Fibroblast of skin of scalp (primary cell): ENCODE measurements around the gene ZNF613. TPM values are rescaled to one million over a fixed set of nuclear protein-coding genes. Genes with fewer than 3 reads are reported as not detected.
"Not testable (repeated sequence)": the region's sequence is repeated elsewhere in the genome, so short reads cannot be mapped to it uniquely, and the experiment has no call there.

Source experiments
- DNase-seq: peaks from one replicate; pipeline ENCODE4 v3.0.0-alpha.2; 2013
- polyA plus RNA-seq, 2 experiments: library from polyadenylated mRNA; unstranded; fragments of 120-200 nt; gene quantifications; one replicate each; pipeline ENCODE4 v1.2.1, GENCODE V29; 2013; ENCODE audit not compliant: insufficient read length in 2 of 2

Gene ZNF613
- polyA plus RNA-seq (2013, experiment 1 of 2; ENCODE audit: insufficient read length) = 4.9 TPM
- 4.9 TPM for polyA plus RNA-seq (2013, experiment 2 of 2; ENCODE audit: insufficient read length)

DNA sequence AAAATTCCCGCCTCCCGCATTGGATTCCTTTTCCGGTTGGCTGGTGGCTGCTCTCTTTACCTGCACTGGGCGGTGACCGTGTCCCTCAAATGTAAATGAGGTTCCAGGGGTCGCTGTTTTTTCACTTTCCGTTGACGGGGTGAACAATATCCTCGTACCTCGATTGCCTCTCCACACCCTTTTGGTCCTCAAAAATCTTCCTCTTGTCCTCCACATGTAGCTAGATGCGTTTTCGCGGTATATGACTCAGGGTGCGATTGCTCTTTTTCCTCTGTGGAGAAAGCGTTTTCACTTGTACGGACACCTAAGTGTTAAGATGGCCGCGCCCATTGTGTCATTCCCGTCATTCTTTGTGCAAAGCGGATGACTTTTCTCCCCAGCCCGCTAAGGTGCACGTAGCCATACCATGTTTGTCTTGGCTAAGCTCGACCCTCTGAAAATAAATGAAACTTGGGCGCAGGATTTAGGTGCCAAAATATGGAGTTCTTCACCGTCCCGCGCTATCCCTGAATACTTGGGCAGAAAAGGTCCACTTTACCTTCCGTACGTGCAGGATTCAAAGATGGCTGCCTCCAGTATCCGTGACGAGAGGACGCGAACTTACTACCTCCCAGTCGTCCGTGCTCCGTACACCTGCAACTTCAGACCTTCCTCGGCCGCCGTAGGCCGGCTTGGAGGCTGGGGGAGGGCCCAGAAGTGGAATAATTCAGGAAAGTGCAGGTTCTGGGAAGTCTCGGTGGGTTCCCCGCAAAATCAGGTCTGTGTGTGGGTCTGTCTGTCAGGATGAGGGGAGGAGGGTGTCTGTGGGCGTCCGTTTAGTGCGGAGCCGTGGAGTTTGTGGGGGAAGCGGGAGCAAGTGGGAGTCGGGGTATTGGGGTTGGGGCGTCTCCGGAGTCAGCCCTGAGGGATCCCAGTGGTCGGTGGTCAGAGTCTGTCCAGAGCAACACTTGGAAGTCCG, at the start of gene ZNF613:
Gene ZNF613, plus strand, starts transcription at position 689 of the 958 bp plus-strand sequence. CDS start 8,749 bp downstream, outside the sequence.
- DNase-seq = peak; percentile 90

DNA sequence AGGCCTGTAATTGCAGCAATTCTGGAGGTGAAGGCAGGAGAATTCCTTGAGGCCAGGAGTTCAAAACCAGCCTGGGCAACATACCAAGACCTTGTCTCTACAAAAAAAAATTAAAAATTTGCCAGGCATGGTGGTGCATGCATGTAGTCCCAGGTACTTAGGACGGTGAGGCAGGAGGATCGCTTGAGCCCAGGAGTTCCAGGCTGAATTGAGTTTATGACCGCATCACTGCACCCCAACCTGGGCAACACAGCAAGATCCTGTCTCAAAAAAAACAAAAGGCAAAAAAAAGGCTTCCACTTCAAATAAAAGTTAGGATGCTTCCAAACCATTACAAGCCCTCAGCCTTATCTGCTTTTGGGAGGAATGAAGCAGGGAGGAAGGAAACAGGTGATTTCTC, 44.8 kb upstream of the ZNF613 start:
- DNase-seq = no peak

DNA sequence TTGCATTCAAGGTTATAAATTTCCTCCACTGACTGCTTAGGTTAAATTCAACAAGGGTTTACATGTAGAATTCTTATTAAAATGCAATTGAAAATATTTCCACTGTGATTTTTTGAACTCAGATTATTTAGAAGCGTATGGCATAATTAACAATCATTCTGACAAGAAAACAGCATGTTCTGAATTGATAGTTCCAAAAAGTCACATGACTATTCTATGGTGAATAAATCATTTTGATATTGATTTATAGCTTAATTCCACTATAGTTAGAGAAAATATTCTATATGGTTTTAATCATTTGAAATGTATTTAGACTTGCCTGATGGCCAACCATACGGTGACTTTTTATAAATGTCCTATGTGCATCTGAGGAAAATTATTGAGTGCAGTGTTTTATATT, 42.6 kb upstream of the ZNF613 start:
- DNase-seq = no peak

DNA sequence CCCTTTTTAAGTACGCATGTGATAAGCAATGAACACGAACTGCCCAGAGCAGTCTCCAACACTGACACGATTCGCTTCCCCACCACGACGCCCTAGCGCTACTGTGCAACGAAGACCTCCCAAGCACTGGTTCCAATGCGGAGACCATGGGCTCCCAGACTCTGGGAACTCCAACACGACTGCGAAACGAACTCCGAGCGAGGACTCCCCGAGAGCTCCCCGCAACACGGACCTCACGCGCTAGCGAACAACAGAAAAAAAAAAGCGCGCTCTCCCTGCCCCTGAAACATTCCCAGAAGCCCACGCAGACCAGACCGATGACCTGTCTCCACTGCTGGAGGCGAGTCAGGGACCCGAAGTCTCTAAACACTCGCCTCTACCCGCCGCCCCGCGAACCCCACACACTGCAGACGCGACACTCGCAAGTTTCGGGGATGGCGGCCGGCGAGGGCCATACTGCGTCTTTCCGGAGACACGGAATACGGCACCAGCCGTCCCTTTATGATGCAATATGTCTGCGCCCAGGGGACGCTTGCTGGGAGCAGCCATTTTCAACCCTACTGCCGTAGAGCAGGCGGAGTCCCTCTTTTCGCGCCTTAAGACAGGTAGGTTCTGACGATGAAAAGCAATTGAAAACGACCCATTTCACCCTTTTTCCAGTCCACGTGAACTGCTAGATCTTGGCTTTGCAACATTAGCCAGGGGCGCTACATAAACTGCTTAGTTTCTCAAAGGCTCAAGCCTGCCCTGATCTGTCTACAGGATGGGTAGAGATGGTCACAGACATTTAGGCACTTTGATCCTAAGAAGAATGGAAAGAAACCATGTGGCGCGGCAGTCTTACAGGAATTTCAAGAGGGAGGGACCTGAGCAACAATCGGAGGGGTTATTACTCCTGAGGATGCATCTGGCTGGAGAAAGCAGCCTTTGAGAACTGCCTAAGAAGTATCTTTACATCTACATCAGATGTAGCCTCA, 39.5 kb upstream of the ZNF613 start, which contains the start of gene ZNF577:
Gene ZNF577, minus strand, starts transcription at position 430 of the 977 bp plus-strand sequence. CDS start 7,569 bp downstream, outside the sequence.
- peak; percentile 95 for DNase-seq

DNA sequence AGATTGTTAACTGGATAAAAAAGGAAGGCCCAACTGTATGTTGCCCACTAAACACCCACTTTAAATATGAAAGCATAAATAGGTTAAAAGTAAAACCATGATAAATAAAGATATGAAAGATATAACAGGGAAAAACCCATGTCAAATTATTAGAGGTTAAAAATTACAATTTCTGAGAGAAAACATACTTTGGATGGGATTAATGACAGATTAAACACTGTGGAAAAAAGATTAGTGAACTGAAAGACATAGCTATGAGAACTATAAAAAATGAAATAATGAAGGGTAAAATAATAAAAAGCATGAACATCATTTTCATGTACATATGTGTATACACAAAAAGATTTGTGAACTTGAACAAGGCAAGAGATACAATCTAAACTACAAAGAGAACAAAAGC, 37.3 kb upstream of the ZNF613 start:
- no peak for DNase-seq

DNA sequence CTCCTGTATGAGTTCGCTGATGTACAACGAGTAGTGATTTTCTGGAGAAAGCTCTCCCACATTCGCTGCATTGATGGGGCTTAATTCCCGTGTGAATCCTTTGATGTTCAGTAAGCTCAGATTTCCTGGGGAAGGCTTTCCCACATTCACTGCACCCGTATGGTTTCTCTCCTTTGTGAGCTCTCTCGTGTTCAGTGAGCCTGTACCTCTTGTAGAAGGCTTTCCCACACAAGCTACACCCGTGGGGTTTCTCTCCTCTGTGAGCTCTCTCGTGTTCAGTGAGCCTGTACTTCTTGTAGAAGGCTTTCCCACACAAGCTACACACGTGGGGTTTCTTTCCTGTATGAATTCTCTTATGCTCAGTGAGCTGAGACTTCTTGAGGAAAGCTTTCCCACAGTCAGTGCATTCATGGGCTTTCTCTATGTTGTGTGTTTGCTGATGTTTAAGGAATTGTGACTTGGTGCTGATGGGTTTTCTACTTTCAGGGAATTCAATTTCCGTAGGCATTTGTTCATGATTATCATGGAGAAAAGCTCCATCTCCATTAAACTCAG, 36.0 kb upstream of the ZNF613 start:
- DNase-seq = no peak

DNA sequence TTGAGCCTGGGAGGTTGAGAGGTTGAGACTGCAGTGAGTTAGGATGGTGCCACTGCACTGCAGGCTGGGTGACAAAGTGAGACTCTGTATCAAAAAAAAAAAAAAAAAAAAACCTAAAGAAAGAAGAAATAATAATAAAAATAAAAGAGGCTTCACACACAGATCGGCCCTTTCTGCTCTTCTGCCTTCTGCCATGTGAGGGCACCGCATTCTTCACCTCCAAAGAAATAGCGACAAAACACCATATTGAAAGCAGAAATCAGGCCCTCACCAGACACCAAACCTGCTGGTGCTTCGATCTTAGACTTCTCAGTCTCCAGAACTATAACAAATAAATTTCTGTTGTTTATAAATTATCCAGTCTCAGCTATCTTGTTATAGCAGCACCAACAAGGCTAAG, 25.4 kb upstream of the ZNF613 start:
- DNase-seq = no peak

DNA sequence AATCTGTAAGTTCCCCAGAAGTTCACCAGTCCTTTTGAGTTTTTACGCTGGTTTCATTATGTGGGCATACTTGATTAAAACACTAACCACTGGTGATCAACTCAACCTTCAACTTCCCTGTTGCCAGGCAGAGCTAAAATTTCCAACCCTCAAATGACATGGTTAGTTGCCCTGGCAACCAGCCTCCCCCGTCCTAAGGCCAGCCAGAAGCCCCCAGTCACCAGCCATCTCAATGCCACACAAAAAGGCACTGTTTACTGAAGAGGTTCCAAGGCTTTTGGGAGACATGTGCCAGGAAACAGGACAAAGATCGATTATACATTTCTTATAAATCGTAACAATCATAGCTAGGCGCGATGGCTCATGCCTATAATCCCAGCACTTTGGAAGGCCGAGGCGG, 24.1 kb upstream of the ZNF613 start:
- no peak for DNase-seq

DNA sequence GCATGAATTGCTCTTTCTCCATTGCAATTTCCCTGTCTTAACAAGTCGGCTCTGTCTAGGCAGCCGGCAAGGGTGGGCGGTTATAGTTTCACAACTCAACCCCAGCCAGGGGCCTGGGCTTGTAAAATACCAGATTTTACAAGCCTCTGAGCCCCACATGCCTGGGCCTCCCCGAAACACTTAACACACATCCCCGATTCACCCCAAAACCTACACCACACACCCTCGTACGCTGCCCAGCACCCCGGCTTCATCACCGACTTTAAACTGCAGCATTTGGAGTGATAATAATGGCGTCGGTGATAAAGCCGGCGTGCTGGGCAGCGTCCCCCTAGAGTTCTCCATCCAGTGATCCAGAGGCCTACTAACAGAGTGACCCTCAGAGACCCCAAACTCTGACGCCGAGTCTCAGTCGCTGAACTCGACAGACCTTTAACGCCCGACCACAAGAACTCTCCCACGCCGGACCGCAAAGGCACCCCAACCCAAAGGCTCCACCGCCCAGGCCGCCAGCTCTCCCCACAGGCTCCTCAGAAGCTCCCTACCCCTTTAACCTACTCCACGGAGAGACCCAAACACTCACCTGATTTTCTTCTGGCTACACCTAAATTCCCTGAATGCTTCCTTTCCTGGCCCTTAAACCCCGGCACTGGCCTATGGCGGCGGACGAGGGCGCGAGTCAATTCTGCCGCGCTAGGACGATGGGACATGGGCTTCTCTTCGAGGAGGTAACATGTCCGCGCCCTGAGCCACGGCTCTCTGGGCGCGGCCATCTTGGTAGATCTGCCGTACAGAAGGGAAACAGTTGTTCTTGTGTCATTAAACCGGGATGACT, 22.7 kb upstream of the ZNF613 start, which contains the start of gene ZNF649:
Gene ZNF649, minus strand, starts transcription at position 687 of the 835 bp plus-strand sequence. CDS start 4,910 bp downstream, outside the sequence.
- peak; percentile 87 for DNase-seq

DNA sequence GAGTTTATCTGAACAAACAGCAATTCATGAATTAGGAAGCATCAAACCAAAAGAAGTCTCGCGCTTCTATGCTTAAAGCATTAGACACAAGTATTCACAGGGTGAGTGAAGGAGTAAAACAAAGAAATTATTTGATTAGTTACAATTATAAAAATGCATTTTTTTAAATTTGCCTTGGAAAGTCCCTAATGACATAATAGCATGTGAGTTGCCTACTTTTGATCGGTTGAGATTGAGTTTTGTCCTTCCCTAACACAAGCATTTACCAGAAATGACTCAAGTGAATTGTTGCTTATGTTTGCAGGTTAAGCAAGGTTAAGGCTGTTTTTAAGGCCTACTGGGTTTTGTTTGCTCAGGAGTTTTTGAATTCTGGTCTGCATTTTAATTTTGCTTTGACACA, 22.1 kb upstream of the ZNF613 start:
- DNase-seq = no peak

DNA sequence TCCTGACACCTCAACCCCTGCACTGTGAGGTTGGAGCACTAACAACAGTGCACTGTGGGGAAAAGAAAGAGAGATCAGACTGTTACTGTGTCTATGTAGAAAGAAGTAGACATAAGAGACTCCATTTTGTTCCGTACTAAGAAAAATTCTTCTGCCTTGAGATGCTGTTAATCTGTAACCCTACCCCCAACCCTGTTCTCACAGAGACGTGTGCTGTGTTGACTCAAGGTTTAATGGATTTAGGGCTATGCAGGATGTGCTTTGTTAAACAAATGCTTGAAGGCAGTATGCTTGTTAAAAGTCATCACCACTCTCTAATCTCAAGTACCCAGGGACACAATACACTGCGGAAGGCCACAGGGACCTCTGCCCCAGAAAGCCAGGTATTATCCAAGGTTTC, 21.6 kb upstream of the ZNF613 start:
- DNase-seq = not testable (repeated sequence)

DNA sequence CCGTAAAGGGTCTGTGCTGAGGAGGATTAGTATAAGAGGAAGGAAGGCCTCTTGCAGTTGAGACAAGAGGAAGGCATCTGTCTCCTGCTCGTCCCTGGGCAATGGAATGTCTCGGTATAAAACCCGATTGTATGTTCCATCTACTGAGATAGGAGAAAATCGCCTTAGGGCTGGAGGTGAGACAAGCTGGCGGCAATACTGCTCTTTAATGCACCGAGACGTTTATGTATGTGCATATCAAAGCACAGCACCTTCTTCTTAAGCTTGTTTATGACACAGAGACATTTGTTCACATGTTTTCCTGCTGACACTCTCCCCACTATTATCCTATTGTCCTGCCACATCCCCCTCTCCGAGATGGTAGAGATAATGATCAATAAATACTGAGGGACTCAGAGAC, 21.2 kb upstream of the ZNF613 start:
- not testable (repeated sequence) for DNase-seq

DNA sequence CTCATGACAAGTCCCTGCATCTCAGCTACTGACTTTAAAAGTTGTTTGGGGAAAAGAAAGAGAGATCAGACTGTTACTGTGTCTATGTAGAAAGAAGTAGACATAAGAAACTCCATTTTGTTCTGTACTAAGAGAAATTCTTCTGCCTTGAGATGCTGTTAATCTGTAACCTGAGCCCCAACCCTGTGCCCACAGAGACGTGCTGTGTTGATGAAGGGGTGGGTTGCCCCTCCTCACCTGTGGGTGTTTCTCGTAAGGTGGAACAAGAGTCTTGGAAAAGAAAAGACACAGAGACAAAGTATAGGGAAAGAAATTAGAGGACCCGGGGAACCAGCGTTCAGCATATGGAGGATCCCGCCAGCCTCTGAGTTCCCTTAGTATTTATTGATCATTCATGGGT, 19.3 kb upstream of the ZNF613 start:
- DNase-seq = not testable (repeated sequence)

DNA sequence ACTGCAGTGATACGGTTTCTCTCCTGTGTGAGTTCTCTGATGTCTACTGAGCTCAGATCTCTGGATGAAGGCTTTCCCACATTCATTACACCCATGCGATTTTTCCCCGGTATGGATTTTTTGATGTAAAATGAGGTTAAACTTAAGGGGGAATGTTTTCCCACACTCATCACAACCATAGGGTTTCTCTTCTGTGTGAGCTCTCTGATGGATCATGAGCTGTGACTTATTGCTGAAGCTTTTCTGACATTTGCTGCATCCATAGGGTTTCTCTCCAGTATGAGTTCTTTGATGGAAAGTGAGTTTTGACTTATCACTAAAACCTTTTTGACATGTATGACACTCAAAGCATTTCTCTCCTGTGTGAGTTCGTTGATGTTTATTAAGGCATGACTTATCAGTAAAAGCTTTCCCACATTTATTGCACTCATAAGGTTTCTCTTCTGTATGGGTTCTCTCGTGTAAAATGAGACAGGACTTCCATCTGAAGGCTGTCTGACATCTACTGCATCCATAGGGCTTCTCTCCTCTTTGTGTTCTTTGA, 11.9 kb upstream of the ZNF613 start:
- no peak for DNase-seq

DNA sequence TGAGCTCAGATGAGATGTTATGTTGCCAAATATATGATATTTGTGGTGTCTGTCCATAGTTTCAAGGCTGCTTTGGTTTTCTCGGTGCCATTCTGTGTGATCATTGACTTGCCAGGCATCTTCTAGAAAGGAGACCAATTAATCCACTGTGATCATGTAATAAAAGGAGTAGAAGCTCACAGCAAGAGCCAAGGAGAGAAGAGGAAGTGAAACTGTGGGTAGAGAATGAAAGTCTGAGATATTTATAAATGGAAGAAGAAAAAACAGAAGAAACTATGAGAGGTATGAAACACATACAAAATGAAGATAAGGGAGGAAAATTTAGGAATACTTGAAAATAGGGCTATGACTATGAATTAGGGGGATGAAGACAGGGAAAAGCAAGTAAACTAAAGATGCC, 11.1 kb upstream of the ZNF613 start:
- no peak for DNase-seq

DNA sequence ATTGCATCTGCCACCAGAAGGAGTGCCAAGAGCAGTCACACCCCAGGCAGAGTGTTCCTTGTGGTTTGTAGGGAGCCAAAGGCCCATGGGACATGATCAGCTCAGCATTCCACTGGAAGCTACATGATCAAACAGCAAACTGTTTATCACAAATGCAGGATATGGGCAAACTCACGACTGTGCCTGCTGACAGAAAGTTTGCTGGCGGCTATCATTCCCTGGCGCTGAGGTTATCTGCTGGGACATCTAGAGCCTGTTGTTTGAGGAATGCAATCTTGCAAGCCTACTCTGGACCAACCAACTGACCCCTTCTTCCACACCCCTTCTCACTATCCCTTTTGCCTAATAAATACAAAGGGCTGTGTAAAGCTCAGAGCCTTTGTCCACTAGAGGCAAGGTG, 7.7 kb upstream of the ZNF613 start:
- no peak for DNase-seq

DNA sequence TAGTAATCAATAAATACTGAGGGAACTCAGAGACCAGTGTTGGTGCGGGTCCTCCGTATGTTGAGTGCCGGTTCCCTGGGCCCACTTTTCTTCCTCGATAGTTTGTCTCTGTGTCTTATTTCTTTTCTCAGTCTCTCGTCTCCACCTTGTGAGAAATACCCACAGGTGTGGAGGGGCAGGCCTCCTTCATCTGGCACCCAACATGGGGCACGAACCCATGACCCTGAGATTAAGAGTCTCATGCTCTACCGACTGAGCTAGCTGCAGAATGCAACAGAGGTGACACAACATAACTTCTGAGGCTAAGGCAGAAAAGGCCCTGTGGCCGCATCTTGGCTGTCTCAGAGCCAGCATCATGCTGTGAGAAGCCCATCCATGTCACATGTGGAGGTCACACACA, 5.3 kb upstream of the ZNF613 start:
- no peak for DNase-seq

DNA sequence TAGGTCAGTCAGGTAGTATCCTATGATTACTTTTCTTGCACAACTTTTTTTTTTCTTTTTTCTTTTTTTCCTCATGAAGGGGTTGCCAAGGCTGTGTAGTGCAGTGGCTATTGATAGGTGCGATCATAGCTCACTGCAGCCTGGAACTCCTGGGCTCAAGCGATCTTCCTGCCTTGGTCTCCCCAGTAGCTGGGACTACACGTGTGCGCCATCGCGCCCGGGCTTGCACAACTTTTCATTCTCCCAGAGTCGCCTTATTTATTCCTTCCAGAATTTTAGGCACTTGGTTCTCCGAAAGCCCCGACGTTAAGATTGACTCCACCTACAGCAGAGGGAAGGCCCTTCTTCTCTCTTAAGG, 867 bp upstream of the ZNF613 start:
- DNase-seq = no peak

DNA sequence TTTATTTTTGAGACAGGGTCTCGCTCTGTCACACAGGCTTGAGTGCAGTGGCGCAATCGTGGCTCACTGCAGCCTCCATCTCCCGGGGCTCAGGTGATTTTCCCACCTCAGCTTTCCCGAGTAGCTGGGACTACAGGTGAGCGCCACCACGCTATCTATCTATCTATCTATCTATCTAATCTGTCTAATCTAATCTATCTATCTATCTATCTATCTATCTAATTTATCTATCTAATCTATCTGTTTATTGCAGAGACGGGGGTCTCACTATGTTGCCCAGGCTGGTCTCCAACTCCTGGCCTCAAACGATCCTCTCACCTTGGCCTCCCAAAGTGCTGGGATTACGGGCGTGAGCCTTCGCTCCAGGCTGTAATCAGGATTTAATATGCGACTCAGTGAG, 587 bp downstream of the ZNF613 start:
- DNase-seq = no peak

DNA sequence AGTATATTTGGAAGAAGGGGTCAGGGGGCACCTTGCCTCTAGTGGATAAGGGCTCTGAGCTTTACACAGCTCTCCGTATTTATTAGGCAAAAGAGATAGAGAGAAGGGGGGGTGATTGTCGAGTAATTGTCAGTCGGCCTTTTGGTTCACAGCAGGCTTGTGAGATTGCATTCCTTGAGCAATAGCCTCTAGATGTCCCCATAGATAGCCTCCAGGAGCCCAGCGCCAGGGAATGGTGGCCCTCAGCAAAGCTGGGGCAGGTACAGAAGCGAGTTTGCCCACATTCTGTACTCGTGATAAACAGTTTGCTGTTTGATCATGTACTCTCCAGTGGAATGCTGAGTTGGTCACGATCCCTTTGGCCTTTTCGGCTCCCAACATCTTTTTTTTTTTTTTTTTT, 4.6 kb downstream of the ZNF613 start:
- DNase-seq = no peak

DNA sequence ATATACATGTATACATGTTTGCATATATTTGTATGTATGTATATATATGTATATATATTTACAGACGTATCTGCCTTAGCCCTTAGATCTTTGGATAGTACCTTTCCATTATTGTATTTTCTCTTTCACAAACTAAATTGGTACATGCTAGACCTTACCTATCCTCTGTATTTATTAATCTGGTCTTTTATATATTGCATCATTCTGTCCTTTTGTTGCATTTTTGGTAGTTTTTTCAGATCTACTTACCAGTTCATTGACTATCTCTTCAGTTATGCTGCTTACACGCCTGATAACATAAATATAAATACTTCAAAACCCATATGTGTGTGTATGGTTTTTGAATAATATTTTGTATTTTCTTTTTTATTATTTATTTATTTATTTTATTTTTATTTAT, 11.7 kb downstream of the ZNF613 start:
- no peak for DNase-seq
